Measurements from ENCODE around the gene PKHD1. TPM values are rescaled to one million over a fixed set of nuclear protein-coding genes. Genes with fewer than 3 reads are reported as not detected.

Gene PKHD1
- polyA plus RNA-seq, 1 experiment, result not detected

DNA sequence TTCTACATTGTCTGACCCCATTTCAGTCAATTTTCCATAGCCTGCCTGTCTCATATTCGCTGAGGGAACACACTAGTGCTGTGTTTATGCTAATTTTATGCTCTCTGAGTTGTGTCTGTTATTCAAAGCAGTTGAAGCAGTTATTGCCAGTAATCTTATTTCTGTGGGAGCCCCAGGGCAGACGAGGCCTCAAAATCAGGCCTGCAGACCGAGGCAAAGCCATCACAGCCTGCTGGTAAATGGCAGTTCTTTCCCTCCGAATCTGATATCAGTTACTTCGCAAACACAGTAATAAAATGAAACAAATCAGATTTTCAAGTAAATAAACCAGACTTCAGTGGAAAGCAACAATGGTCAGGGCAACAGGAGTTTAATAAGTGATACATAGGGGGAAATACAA, 508.4 kb downstream of the PKHD1 start:
- CTCF ChIA-PET, result no interaction called here
- POLR2A ChIA-PET, result no interaction called here
- H3K27me3 ChIP-seq (ENCODE audit: control insufficient read depth, insufficient read depth, low read length), result no peaks in the 10 kb centered on the region
- no peak overlapping the region for H3K27ac ChIP-seq (ENCODE audit: low read depth, low read length)
- H3K4me3 ChIP-seq (ENCODE audit: low read depth, low read length), result no peak overlapping the region
- peaks cover 9% of the 10 kb centered on the region; the same call in 1 of the 2 replicates for H3K9me3 ChIP-seq (ENCODE audit: control insufficient read depth, insufficient read depth, low read length)
- TF ChIP-seq, protein P1, sequence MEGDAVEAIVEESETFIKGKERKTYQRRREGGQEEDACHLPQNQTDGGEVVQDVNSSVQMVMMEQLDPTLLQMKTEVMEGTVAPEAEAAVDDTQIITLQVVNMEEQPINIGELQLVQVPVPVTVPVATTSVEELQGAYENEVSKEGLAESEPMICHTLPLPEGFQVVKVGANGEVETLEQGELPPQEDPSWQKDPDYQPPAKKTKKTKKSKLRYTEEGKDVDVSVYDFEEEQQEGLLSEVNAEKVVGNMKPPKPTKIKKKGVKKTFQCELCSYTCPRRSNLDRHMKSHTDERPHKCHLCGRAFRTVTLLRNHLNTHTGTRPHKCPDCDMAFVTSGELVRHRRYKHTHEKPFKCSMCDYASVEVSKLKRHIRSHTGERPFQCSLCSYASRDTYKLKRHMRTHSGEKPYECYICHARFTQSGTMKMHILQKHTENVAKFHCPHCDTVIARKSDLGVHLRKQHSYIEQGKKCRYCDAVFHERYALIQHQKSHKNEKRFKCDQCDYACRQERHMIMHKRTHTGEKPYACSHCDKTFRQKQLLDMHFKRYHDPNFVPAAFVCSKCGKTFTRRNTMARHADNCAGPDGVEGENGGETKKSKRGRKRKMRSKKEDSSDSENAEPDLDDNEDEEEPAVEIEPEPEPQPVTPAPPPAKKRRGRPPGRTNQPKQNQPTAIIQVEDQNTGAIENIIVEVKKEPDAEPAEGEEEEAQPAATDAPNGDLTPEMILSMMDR (IDR thresholded peaks at IDR 0.05; ENCODE audit: low read depth, low read length), result no peak
- DNase-seq (ENCODE audit: low read depth, low spot score), result no peak

DNA sequence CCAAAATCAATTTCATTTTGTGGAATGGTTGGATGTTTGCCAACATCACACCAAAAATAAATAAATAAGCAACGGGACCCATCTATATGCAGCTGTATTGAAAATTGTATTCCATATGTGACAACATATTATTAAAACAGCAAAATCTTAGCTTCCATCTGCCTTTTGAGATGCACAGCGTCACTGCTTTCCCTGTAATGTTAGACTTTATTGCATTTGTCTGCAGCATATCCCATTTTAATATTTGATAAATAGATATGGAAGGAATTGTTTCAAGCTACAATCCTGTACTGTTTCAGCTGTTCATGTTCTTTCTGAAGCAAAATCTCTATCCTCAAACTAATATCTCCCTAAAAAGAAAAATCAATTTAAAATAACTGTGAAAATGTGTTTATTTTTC, 509.1 kb downstream of the PKHD1 start:
- H3K4me3 ChIP-seq (ENCODE audit: low read depth, low read length), result no peak overlapping the region
- H3K27me3 ChIP-seq (ENCODE audit: control insufficient read depth, insufficient read depth, low read length), result no peaks in the 10 kb centered on the region
- H3K27ac ChIP-seq (ENCODE audit: low read depth, low read length), result no peak overlapping the region
- POLR2A ChIA-PET, result no interaction called here
- CTCF ChIA-PET, result no interaction called here
- DNase-seq (ENCODE audit: low read depth, low spot score), result no peak
- TF ChIP-seq, protein P1 (IDR thresholded peaks at IDR 0.05; ENCODE audit: low read depth, low read length), result no peak
- peaks cover 9% of the 10 kb centered on the region; the same call in 1 of the 2 replicates for H3K9me3 ChIP-seq (ENCODE audit: control insufficient read depth, insufficient read depth, low read length)

DNA sequence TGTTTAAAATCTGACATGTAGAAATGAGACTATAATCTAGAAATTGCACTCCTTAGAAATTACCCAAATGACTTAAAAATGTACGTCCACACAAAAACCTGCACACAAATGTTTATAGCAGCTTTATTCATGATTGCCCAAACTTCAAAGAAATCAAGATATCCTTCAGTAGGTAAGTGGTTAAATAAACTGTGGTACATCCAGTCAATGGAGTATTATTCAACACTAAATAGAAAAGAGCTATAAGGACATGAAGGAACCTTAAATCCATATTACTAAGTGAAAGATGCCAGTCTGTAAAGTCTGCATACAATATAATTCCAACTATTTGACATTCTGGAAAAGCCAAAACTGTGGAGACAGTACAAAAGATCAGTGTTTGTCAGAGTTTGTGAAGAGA, 513.4 kb downstream of the PKHD1 start:
- Histone ChIP-seq H3K27me3 (ENCODE audit: control insufficient read depth, insufficient read depth, low read length) (no peaks in the 10 kb centered on the region), H3K27ac (ENCODE audit: low read depth, low read length) (no peak overlapping the region), H3K4me3 (ENCODE audit: low read depth, low read length) (no peak overlapping the region), H3K9me3 (ENCODE audit: control insufficient read depth, insufficient read depth, low read length) (peaks cover 10% of the 10 kb centered on the region; the same call in 1 of the 2 replicates)
- CTCF ChIA-PET, result no interaction called here
- no peak for DNase-seq (ENCODE audit: low read depth, low spot score)
- POLR2A ChIA-PET, result no interaction called here
- TF ChIP-seq, protein P1 (IDR thresholded peaks at IDR 0.05; ENCODE audit: low read depth, low read length), result no peak

DNA sequence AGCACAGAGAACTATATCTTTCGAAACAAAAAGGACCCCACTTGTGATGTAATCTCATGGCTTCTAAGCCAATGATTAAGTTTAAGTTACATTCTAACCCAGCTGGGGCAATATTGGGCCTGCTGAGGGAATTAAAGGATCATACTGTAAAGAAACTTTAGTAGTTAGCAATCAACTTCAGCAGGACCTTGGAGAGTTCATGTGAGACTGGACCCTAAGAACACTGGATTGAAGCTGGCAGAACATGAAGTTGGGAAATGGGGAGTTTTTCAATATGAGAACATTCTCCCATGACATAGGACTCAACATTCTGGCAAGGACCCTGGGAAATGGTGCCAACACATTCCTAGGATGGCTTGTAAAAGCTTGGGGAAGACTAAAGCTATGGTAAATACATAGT, 516.2 kb downstream of the PKHD1 start:
- ChIA-PET CTCF (no interaction called here), POLR2A (no interaction called here)
- Histone ChIP-seq H3K9me3 (ENCODE audit: control insufficient read depth, insufficient read depth, low read length) (peaks cover 8% of the 10 kb centered on the region; the same call in 1 of the 2 replicates), H3K27me3 (ENCODE audit: control insufficient read depth, insufficient read depth, low read length) (no peaks in the 10 kb centered on the region), H3K27ac (ENCODE audit: low read depth, low read length) (no peak overlapping the region), H3K4me3 (ENCODE audit: low read depth, low read length) (no peak overlapping the region)
- TF ChIP-seq, protein P1 (IDR thresholded peaks at IDR 0.05; ENCODE audit: low read depth, low read length), result no peak
- no peak for DNase-seq (ENCODE audit: low read depth, low spot score)

DNA sequence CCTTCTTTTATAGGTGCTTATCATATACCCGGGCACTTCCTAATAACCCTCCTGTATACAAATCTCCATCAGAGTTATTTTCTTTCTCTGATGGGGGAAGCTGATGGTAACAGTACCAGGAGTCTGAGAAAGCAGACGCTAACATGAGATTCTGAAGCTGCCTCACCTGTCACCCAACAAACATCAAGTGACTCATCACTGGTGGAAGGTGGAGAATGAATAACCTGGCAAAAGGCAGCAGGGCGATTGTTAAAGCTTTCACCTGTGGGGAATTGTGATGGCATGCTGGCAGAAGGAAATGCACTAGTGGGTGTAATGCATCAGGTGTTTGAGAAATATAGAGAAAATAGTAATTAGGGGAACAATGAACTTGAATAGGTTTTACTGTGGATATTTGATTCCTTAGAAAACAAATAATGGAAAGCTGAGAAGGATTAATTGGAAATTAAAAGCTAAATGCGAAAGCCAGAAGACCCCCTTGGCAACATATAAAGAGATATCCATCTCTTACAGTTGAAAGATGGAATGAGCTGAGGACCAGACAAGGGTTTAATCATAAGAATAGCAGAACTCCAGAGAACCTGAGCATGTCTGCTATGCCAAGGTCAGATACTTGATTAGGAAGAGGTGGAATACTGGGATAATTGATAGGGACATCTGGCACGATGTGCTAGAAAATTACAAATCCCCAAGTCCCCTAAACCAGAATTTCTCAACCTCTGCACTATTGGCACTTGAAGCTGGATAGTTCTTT, 517.1 kb downstream of the PKHD1 start:
- no peak overlapping the region for H3K27ac ChIP-seq (ENCODE audit: low read depth, low read length)
- TF ChIP-seq, protein P1 (IDR thresholded peaks at IDR 0.05; ENCODE audit: low read depth, low read length), result no peak
- CTCF ChIA-PET, result no interaction called here
- POLR2A ChIA-PET, result no interaction called here
- H3K9me3 ChIP-seq (ENCODE audit: control insufficient read depth, insufficient read depth, low read length), result peaks cover 8% of the 10 kb centered on the region; the same call in 1 of the 2 replicates
- no peaks in the 10 kb centered on the region for H3K27me3 ChIP-seq (ENCODE audit: control insufficient read depth, insufficient read depth, low read length)
- H3K4me3 ChIP-seq (ENCODE audit: low read depth, low read length), result no peak overlapping the region
- no peak for DNase-seq (ENCODE audit: low read depth, low spot score)
